Measurements from ENCODE around the gene FBXL7. TPM values are rescaled to one million over a fixed set of nuclear protein-coding genes. Genes with fewer than 3 reads are reported as not detected.

The FBXL7 gene
- total RNA-seq, 2 experiments from 2014 or later: not detected

GRCh38 chr5:15768936-15769335 lies 269.0 kb downstream of the FBXL7 start:
- H3K9me3 Mint-ChIP-seq: peaks cover 7% of the 10 kb centered on the region
- TF ChIP-seq CTCF (IDR thresholded peaks at IDR 0.05): no peak
- intact Hi-C loops (cut with DNase I, micrococcal nuclease): no loop called here
- no peaks in the 10 kb centered on the region for H3K27me3 ChIP-seq (ENCODE audit: control insufficient read depth in 1 of 2, insufficient read depth in 2 of 2, low read length in 2 of 2)
- ChIA-PET POLR2A (no interaction called here), CTCF (no interaction called here)
- no peak overlapping the region for H3K27ac ChIP-seq (ENCODE audit: low read depth in 1 of 2, low read length in 2 of 2)
- H3K4me1 ChIP-seq (ENCODE audit: insufficient read depth, low read length): no peaks in the 10 kb centered on the region
- no peaks in the 10 kb centered on the region for H3K27me3 Mint-ChIP-seq
- H3K36me3 Mint-ChIP-seq (ENCODE audit: low read depth): no peaks in the 10 kb centered on the region
- no peak overlapping the region for H3K4me3 Mint-ChIP-seq
- no peaks in the 10 kb centered on the region for H3K4me1 Mint-ChIP-seq (ENCODE audit: low read depth)
- H3K9me3 ChIP-seq (ENCODE audit: control insufficient read depth in 1 of 2, insufficient read depth in 1 of 2, low read length in 2 of 2): peaks cover 0 to 11% of the 10 kb centered on the region in 2 experiments
- H3K4me3 ChIP-seq (ENCODE audit: low read length): no peak overlapping the region
- DNase-seq (no peak), ATAC-seq (ENCODE audit: poor library complexity) (no peak)
- no peak overlapping the region for H3K27ac Mint-ChIP-seq
- H3K36me3 ChIP-seq (ENCODE audit: insufficient read depth, low read length): no peaks in the 10 kb centered on the region

DNA sequence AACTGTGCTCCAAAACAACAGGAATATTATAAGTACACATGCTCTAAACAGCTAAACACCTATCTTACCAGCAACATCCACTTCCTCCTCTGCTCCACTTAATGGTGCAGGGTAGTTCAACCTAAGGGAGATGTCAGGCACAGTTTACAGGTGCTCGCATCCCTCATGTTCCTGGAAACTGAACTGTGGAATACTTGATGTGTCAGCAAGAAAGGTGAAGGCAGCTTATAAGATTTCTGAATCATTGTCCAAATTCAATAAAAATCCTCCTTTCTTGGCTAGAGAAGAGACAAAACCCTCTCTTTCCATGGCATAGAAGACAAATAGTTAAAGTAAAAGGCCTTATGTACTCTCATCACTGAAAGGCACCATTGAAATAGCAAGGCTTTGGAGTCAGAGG lies 272.2 kb downstream of the FBXL7 start:
- no peaks in the 10 kb centered on the region for H3K27me3 ChIP-seq (ENCODE audit: control insufficient read depth in 1 of 2, insufficient read depth in 2 of 2, low read length in 2 of 2)

GRCh38 chr5:15774632-15775031 lies 274.7 kb downstream of the FBXL7 start:
- H3K4me1 Mint-ChIP-seq (ENCODE audit: low read depth): no peaks in the 10 kb centered on the region

More for the DNA sequence above, 272.2 kb downstream of the FBXL7 start:
- H3K27me3 Mint-ChIP-seq: no peaks in the 10 kb centered on the region
- no peaks in the 10 kb centered on the region for H3K4me1 Mint-ChIP-seq (ENCODE audit: low read depth)
- no peaks in the 10 kb centered on the region for H3K4me1 ChIP-seq (ENCODE audit: insufficient read depth, low read length)
- ChIA-PET POLR2A (no interaction called here), CTCF (no interaction called here)
- peaks cover 9% of the 10 kb centered on the region for H3K9me3 Mint-ChIP-seq
- H3K4me3 Mint-ChIP-seq: no peak overlapping the region
- no peak for TF ChIP-seq CTCF (IDR thresholded peaks at IDR 0.05)
- H3K36me3 ChIP-seq (ENCODE audit: insufficient read depth, low read length): no peaks in the 10 kb centered on the region
- H3K27ac Mint-ChIP-seq: no peak overlapping the region
- no peak overlapping the region for H3K4me3 ChIP-seq (ENCODE audit: low read length)
- peaks cover 0 to 11% of the 10 kb centered on the region in 2 experiments for H3K9me3 ChIP-seq (ENCODE audit: control insufficient read depth in 1 of 2, insufficient read depth in 1 of 2, low read length in 2 of 2)
- H3K36me3 Mint-ChIP-seq (ENCODE audit: low read depth): no peaks in the 10 kb centered on the region
- ATAC-seq (ENCODE audit: poor library complexity) (no peak), DNase-seq (no peak)
- no peak overlapping the region for H3K27ac ChIP-seq (ENCODE audit: low read depth in 1 of 2, low read length in 2 of 2)
- intact Hi-C loops (cut with DNase I, micrococcal nuclease): no loop called here

More at GRCh38 chr5:15774632-15775031, 274.7 kb downstream of the FBXL7 start:
- Mint-ChIP-seq H3K27ac (no peak overlapping the region), H3K9me3 (peaks cover 9% of the 10 kb centered on the region), H3K27me3 (no peaks in the 10 kb centered on the region), H3K4me3 (no peak overlapping the region), H3K36me3 (ENCODE audit: low read depth) (no peaks in the 10 kb centered on the region)
- no peak for TF ChIP-seq CTCF (IDR thresholded peaks at IDR 0.05)
- H3K9me3 ChIP-seq (ENCODE audit: control insufficient read depth in 1 of 2, insufficient read depth in 1 of 2, low read length in 2 of 2): no peaks in the 10 kb centered on the region
- no peaks in the 10 kb centered on the region for H3K4me1 ChIP-seq (ENCODE audit: insufficient read depth, low read length)
- intact Hi-C loops (cut with DNase I, micrococcal nuclease): no loop called here
- H3K27me3 ChIP-seq (ENCODE audit: control insufficient read depth in 1 of 2, insufficient read depth in 2 of 2, low read length in 2 of 2): no peaks in the 10 kb centered on the region
- H3K36me3 ChIP-seq (ENCODE audit: insufficient read depth, low read length): no peaks in the 10 kb centered on the region
- no peak overlapping the region for H3K4me3 ChIP-seq (ENCODE audit: low read length)
- CTCF ChIA-PET: no interaction called here
- POLR2A ChIA-PET: no interaction called here
- DNase-seq (no peak), ATAC-seq (ENCODE audit: poor library complexity) (no peak)
- H3K27ac ChIP-seq (ENCODE audit: low read depth in 1 of 2, low read length in 2 of 2): no peak overlapping the region
